Measurements from ENCODE around the gene SYNJ2. TPM values are rescaled to one million over a fixed set of nuclear protein-coding genes. Genes with fewer than 3 reads are reported as not detected.

SYNJ2 gene
- total RNA-seq, 1 experiment from 2014 or later: 70.0 TPM

DNA sequence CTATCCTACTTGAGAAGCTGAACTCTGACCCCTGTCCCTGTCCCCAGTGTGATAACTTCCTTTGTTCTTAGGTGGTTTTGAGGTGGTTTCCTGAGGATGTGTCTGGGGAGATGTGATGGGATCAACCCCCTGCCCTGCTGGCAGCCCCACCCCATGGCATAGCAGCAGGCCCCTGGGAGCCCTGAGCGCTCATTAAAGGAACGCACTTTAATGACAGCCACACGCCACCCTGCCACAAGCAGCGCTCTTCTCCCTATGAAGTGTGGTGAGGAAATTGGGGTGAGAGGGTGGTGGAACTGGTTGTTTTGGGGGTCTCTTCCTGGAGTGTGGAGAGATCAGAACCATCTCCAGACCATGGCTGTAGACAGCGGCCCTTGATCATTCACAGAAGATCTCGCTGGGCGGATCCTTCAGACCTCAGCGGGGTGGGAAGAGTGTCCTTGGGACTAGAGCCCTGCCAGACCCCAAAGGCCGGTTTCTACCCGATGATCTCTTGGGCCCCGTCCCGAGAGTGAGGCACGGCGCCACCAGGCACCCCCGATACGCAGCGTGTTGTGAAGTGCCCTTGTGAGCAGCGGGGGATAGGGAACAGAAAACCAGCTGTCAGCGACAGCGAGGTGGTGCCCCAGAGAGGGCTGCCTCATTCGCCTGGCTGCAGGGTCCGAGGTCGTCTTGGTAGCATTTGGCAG is 45.4 kb downstream of the SYNJ2 start:
- DNase-seq (ENCODE audit: low read depth, low spot score): no peak
- no peaks in the 10 kb centered on the region for H3K27me3 ChIP-seq (ENCODE audit: control insufficient read depth, insufficient read depth, low read length)
- H3K9me3 ChIP-seq (ENCODE audit: control insufficient read depth, insufficient read depth, low read depth, low read length): no peaks in the 10 kb centered on the region
- in situ Hi-C loops (cut with HindIII; ENCODE audit: low pct_unique_long_range_greater_than_20kb, low sequenced_read_pairs) (no loop called here), intact Hi-C loops (cut with micrococcal nuclease; ENCODE audit: unreplicated experiment) (no loop called here)
- ChIA-PET CTCF (interaction anchor here (1.4 kb wide), 1 partner anchor 10 kb away, joined by 3 read pairs; no protein-coding TSS in a partner anchor), POLR2A (no interaction called here)
- ATAC-seq: peak; percentile 8
- H3K4me3 ChIP-seq (ENCODE audit: low read depth in 2 of 2, low read length in 2 of 2): no peak overlapping the region
- H3K36me3 ChIP-seq (ENCODE audit: control insufficient read depth, insufficient read depth, low read length): 0 out of 2 replicates have a peak, but pooled peaks cover 3% of the 10 kb centered on the region
- TF ChIP-seq POLR2AphosphoS5 (IDR thresholded peaks at IDR 0.05; ENCODE audit: low read depth, low read length) (no peak), TCF7L2 (IDR thresholded peaks at IDR 0.05; ENCODE audit: low read depth, low read length) (no peak), SIN3A (IDR thresholded peaks at IDR 0.05; ENCODE audit: borderline replicate concordance, insufficient read depth, low read depth, low read length) (no peak)
- TF ChIP-seq, protein P1, sequence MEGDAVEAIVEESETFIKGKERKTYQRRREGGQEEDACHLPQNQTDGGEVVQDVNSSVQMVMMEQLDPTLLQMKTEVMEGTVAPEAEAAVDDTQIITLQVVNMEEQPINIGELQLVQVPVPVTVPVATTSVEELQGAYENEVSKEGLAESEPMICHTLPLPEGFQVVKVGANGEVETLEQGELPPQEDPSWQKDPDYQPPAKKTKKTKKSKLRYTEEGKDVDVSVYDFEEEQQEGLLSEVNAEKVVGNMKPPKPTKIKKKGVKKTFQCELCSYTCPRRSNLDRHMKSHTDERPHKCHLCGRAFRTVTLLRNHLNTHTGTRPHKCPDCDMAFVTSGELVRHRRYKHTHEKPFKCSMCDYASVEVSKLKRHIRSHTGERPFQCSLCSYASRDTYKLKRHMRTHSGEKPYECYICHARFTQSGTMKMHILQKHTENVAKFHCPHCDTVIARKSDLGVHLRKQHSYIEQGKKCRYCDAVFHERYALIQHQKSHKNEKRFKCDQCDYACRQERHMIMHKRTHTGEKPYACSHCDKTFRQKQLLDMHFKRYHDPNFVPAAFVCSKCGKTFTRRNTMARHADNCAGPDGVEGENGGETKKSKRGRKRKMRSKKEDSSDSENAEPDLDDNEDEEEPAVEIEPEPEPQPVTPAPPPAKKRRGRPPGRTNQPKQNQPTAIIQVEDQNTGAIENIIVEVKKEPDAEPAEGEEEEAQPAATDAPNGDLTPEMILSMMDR (IDR thresholded peaks at IDR 0.05): no peak
- TF ChIP-seq, protein P2, sequence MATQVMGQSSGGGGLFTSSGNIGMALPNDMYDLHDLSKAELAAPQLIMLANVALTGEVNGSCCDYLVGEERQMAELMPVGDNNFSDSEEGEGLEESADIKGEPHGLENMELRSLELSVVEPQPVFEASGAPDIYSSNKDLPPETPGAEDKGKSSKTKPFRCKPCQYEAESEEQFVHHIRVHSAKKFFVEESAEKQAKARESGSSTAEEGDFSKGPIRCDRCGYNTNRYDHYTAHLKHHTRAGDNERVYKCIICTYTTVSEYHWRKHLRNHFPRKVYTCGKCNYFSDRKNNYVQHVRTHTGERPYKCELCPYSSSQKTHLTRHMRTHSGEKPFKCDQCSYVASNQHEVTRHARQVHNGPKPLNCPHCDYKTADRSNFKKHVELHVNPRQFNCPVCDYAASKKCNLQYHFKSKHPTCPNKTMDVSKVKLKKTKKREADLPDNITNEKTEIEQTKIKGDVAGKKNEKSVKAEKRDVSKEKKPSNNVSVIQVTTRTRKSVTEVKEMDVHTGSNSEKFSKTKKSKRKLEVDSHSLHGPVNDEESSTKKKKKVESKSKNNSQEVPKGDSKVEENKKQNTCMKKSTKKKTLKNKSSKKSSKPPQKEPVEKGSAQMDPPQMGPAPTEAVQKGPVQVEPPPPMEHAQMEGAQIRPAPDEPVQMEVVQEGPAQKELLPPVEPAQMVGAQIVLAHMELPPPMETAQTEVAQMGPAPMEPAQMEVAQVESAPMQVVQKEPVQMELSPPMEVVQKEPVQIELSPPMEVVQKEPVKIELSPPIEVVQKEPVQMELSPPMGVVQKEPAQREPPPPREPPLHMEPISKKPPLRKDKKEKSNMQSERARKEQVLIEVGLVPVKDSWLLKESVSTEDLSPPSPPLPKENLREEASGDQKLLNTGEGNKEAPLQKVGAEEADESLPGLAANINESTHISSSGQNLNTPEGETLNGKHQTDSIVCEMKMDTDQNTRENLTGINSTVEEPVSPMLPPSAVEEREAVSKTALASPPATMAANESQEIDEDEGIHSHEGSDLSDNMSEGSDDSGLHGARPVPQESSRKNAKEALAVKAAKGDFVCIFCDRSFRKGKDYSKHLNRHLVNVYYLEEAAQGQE (IDR thresholded peaks at IDR 0.05; ENCODE audit: insufficient read depth in 1 of 2, low read depth in 2 of 2, low read length in 1 of 2): no peak
- H3K4me1 ChIP-seq (ENCODE audit: control insufficient read depth, insufficient read depth, low read length): peaks cover 90% of the 10 kb centered on the region
- peak overlapping the region; percentile 87 for H3K27ac ChIP-seq (ENCODE audit: low read length)
- no TSS peak for BruUV-seq (replicated peaks)

DNA sequence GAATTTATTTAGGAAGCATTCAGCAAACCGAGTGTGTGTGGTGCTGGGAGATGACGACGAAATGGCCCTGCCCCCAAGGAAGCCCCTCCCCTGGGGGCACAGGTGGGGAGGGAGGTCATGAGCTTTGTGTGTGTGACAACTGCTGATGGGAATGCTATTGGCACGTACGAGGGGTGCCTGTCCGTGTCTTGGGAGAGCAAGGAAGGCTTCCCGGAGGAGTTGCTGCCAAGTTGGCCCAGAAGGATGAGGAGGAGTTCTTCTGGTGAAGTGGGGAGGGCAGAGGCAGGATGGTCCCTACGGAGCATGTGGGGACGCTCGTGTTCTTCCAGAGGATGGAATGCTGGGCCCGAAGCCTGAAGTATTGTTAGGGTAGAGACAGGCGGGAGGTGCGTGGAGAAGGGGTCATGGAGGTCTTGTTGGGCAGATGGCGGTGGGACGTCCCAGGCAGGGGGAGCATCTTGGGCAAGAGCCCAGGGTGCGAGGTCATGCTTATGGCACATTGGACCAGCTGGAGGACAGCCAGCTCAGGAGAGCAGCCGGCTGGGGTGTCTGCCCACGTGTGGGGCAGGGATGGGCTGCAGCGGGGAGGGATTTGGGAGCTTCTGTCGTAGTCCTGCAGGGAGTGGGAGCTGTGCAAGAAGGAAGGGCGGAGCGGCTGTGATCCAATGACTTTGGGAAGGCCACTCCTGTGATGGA is 46.1 kb downstream of the SYNJ2 start:
- no TSS peak for BruUV-seq (replicated peaks)
- ChIA-PET POLR2A (no interaction called here), CTCF (interaction anchor here (0.6 to 1.3 kb wide), 2 partner anchors 15 to 46 kb away, joined by 3 to 6 read pairs; no protein-coding TSS in a partner anchor)
- in situ Hi-C loops (cut with HindIII; ENCODE audit: low pct_unique_long_range_greater_than_20kb, low sequenced_read_pairs) (no loop called here), intact Hi-C loops (cut with micrococcal nuclease; ENCODE audit: unreplicated experiment) (no loop called here)
- Histone ChIP-seq H3K4me3 (ENCODE audit: low read depth in 2 of 2, low read length in 2 of 2) (no peak overlapping the region), H3K4me1 (ENCODE audit: control insufficient read depth, insufficient read depth, low read length) (peaks cover 87% of the 10 kb centered on the region), H3K36me3 (ENCODE audit: control insufficient read depth, insufficient read depth, low read length) (0 out of 2 replicates have a peak, but pooled peaks cover 3% of the 10 kb centered on the region), H3K27ac (ENCODE audit: low read length) (peak overlapping the region; percentile 87), H3K9me3 (ENCODE audit: control insufficient read depth, insufficient read depth, low read depth, low read length) (no peaks in the 10 kb centered on the region), H3K27me3 (ENCODE audit: control insufficient read depth, insufficient read depth, low read length) (no peaks in the 10 kb centered on the region)
- ATAC-seq: no peak
- TF ChIP-seq SIN3A (IDR thresholded peaks at IDR 0.05; ENCODE audit: borderline replicate concordance, insufficient read depth, low read depth, low read length) (no peak), TCF7L2 (IDR thresholded peaks at IDR 0.05; ENCODE audit: low read depth, low read length) (no peak)
- TF ChIP-seq, protein P1 (IDR thresholded peaks at IDR 0.05): no peak
- no peak for DNase-seq (ENCODE audit: low read depth, low spot score)
